HL-60/S4 (cell line): Measurements from ENCODE around the gene TBATA.

ENCODE experiments used
- in situ Hi-C: fragments of 300-500 bp; cut with MboI; formaldehyde crosslinking; loops from 2 replicates; pipeline ENCODE4 v1.14.3; 2022; ENCODE audit warnings: low sequenced_read_pairs

TBATA gene, protein sequence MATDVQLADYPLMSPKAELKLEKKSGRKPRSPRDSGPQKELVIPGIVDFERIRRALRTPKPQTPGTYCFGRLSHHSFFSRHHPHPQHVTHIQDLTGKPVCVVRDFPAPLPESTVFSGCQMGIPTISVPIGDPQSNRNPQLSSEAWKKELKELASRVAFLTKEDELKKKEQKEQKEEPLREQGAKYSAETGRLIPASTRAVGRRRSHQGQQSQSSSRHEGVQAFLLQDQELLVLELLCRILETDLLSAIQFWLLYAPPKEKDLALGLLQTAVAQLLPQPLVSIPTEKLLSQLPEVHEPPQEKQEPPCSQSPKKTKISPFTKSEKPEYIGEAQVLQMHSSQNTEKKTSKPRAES

DNA sequence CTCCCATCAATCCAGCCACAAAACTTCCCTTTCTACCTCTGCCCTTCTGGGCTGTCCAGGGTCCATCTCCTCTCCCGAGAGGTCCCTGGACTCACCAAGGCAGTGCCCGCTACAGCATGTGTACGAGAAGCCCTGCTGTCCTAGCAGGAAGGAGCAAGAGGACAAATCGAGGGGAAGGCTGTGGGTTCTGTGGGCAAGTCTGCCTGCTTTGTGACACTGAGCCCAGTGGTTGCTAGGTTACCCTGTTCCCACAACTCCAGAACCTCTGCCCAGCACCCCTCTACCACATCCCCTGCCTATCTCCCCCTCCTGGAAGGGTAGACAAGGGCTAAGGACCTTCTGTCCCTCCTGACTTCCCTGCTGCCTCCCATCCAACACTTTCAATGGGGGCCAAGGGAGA is at the start of gene TBATA:
Gene TBATA, minus strand, starts transcription at position 188 of the 400 bp plus-strand sequence. CDS start 1,998 bp downstream, outside the sequence.
- in situ Hi-C loops, result no loop called here

DNA sequence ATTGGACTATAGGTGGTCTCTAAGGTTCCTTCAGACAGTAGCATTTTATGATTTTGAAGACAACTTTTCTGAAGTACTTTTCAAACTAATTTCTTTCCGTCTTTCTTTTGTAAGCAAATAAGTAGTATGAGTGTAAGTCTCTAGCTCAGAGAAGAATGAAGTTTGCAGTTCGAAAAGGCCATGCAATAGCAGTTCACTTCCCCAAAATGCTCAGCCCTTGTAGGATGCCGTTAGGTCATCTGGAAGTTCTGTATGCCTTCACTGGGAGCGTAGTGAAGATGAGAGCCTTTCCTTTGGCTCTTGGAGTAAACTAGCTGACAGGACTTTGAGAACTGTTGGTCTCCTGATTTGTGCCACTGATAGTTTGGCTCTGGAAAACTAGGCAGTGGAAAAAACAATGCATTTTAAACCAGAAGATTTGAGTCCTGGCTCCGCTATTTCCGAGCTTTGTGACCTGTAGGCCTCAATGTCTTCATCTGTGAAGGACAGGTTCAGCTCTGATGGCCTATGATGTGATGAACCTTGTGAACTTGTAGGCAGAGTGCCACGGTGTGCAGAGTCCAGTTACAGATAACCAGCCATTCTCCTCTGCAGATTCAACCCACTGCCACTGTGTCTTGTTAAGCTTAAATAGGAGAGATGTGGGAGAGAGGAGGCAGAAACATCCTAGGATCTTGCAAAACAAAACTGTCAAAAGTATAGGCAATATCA is 49.4 kb upstream of the TBATA start:
- in situ Hi-C loops, result no loop called here

DNA sequence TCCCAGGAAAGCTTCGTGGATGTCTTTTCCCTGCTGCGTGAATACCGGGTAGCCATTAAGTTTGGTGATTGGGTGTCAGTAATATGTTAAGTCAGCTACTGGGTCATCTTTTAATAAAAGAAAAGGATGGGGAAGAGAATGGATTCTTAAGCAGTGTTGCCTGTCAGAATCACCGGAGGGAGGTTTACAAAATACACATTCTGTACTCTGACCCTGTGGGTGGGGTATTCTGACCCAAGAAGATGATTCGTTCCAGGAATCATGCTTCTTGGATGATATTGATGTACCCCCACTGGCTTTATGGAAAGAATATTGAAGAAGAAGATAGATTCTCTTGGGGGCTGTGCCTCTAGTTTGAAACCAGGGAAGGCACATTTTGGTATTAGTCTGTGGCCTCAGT is 48.8 kb upstream of the TBATA start:
- in situ Hi-C loops, result no loop called here

DNA sequence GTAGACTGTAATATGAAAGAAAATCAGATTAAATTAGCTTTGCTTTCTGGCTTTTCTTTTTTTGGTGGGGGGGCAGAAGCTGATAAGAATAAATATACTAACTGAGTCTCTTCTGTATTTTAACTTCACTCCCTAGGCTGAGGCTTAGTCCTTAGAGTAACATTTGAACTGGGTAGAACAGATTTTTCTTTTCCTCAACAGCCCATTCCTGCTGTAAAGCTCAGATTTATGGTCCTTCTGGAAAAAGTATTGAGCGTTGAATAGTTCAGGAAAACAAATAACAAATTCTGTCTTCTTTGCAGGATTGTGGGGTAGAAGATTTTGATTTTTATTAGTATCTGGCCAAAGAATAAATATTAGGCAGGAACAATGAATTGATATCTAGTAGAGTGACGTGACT is 48.4 kb upstream of the TBATA start:
- in situ Hi-C loops, result no loop called here

DNA sequence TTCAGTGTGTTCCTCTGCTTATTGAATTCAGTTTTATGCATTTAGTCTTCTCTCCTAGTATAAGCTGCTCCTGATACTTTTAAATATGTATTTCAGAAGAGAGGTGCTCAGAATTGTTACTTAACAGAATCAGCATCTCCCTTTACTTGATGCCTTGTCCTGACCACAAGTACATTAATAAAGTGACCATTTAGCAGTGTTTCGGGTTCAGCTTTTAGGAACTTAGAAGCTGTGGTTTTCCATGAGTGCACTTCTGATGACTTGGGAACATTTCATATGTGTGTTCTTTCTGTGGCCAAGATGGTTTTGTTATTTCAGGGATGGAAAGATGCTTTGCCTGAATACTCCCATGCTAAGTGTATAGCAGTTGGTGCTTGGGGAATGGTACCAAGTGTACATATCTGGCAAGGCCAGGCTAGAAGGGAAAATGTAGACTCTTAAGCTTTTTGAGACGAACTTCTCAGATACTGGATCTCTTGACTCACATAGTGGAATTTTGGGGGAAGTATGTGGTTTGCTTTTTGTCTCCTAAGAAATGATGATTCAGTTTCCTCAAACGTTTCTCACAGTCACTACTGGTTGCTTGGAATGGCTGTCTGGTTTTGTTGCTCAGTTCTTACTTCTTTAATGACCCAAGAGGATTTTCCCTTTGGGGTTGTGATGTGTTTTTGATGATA is 47.8 kb upstream of the TBATA start:
- in situ Hi-C loops, result no loop called here

DNA sequence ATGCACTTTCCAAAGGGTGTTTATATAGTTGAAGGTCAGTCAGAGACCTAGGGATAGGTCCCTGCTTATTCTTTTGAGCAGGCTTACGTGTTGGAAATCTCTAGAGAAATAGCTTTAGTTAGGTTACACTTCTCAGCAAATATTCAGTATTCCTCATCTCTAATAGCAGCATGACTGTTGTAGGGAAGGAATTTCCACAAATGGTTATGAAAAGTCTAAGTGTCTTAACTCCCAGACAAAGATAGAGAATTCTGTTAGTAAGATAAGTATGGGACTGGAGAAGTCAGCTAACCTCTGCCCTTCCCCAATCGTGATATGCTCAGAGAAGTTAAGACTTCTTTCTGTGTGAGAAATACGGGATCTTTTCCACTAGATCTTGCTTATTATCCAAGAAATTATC is 47.0 kb upstream of the TBATA start:
- in situ Hi-C loops, result no loop called here

DNA sequence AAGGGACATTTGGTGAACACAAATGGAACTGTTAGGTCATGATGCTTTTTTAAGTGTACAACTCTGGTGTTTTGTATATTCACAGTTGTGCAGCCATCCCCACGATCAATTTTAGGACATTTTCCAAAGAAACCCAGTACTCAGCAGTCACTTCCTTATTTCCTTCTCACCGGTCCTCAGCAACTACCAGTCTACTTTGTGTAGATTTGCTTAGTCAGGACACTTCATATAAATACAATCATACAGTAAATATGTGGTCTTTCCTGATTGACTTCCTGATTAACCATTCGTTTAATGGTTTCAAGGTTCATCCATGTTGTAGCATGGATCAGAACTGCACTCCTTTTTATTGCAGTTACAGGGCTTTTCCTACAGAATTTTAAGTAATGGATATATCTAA is 45.0 kb upstream of the TBATA start:
- in situ Hi-C loops, result no loop called here

DNA sequence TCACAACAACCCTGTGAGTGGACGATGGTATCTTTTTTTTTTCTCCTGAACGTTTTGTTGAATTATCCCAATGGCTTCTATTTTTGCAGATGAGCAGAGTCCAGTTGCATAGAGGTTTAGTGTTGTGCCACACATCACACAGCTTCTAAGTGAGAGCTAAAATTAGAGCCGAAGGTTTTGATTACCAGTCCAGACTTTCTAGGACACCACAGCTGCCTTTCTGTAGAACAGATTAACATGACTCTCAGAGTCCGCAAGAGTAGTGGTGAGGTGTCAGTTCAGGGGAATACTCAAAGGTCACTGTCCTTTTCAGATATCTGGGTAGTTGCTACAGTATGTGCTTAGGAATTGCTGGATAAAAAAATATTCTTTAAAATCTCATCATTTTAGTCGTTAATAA is 44.4 kb upstream of the TBATA start:
- in situ Hi-C loops, result no loop called here

DNA sequence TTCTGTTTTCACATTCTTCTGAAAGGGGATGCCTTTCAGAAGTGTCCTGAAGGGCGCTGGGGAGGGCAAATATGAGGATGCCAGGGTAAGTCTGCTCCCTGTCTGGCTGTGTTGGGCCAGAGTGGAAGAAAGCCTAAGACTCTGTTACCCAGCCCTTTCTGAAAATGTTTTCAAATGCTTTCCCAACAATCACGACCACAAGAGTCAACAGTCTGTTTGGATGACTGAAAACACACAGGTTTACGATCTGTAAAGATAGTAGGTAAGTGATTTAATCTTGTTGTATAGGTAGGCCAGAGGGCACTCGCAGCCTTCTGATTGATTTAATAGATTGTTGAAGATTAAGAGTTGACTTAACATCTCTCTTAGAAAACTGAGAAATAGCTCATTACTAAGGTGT is 43.7 kb upstream of the TBATA start:
- in situ Hi-C loops, result no loop called here

DNA sequence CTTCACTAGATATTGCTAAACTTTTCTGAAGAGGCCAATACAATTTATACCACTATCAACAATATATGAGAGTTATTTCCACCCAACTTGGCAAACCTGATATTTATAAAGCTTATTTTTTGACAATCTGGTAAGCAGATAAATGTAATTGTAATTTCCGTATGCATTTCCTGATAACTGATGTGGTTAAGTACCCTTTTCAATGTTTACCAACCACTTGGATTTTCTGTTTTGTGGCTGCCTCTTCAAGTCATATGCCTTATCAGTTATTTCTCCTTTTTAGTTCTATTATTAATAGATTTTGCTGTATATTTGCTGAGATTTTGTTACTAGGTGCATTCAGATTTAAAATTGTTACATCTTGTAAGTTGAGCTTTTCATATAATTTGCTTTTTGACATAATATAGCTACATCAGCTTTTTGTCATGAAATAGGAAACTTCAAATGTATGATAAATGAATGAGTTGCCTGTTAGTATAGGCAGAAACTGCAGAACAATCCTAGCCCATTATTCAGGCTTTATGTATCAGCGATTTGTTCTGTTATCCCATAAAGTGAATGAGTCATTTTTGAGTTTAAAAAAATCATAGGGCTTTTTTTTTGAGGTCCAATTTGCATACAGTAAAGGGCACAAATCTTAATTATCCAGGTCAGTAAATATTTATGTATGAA is 42.0 kb upstream of the TBATA start:
- in situ Hi-C loops, result no loop called here

DNA sequence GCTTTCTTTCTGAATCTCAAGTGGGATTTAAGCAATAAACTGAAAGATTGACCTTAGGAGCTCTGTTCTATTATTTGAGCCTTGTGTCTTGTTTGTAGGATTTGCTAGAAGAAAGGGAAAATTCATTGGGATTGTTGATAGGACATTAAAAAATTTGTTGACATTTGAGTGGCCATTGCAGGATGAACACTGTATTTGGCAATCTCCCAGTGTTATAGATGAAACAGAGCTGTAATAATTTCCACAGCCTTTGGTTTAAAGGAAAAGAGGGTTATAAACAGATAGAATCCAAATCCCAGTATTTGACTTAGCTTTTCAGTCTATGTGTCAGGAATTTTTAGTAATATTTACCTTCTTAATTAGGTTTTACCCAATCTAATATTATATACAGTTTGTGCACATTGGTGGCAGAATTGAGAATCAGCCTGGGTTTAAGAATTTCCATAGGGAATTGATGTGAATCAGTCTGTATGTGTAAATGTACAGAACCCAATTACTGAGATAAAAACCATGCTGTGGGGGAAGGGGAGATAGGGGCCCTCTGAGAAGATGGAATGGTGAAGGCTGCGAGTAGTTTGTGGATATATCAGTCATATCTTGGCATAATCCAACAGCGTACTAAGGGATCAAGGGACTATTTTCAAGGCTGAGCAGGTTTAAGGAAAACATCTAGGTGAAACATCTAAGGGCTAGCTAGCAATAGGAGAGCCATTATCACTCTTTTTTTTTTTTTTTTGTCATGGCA is 37.1 kb upstream of the TBATA start:
- in situ Hi-C loops, result no loop called here

DNA sequence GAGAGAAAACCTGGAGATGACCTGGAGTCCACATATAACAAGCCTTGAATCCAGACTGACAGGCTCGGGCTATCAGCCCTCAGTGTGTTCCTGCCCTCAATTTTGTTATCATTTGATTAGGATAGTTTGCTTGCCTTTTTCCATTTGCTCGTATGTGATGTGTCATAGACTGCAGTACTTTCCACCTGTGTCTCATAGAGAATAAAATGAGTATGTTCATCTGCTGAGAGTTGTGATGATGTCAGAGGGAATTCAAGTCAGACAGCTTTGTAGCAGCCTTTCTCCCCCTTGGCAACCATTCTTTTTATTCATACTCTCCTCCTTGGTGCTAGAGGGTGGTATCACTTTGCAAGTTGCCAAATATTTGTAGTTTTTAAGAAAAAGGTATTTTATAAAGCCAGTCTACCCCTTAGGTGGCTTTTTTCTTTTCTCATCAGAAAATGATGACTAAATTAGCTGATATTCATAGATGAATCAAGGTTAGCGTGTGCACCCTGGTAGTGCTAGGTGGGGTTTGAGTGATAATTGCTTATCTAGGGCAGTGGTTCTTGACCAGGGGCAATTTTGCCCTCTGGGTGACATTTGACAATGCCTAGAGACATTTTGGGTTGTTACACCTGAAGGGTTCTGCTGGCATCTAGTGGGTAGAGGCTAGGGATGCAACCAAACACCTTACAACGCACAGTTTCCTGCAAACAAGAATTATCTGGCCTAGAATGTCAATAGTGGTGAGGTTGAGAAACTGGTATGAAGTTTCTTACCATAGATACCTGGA is 36.0 kb upstream of the TBATA start:
- in situ Hi-C loops, result no loop called here

DNA sequence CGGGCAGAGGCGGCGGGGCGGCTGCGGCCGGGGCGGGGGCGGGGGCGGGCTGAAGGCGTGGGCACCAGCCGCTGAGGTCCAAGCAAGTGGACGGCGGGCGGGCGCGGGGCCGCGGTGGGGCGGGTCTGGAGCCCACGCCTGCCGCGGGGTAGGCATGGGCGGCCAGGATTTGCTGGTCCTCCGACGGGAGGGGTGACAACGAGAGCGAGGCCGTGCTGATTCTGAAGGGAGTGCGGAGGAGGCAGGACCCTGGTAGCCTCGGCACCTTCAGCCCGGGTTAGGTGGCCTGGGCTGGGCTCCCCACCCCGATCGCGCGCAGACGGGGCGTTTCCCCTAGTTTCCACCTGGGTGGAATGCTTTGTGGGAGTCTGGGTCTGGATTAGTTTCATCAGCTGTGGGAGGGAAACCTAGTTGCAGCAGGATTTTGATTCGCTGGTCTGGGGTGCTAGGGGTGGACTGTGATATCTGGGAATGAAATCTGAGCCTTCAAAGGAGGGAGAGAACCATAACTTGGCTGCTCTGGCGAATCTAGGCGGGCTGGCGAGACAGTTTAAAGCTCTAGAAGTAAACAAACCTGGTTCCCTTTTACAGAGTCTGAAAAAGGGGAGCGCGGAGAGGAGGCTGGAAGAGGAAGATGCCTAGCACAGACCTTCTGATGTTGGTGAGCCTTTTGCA is 31.2 kb upstream of the TBATA start:
- in situ Hi-C loops, result no loop called here

DNA sequence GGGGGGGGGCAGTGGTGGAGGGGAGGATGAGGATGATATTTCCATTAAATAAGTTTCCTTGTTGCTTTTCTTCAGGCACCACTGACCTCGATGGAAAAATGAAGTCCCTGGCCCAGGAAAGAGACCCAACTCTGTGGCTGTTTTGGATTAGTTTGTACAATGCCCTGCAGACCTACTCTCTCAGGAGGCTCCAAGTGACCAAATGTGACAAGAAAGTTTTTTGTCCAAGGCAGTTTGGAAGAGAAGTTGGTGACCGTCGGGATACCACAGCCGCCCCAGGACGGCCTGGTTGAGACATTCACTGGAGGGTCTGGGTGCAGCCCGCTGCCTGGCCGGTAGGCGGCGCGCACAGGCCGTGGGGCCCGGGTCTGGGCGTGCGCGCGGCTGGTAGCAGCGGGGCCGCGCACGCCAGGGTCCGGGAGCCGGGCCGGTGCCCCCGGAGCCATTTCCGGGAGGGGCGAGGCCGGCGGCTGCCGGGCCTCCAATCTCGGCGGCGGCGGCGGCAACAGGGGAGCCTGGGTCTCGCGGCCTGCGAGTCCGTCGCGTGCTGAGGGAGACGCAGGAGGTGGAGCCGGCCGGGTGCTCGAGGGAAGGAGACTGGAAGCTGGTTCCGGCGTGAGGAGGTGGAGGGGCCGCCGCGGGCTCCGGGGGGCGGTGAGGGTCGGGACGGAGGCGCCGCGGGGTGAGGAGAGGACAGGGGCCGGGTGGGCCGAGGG is 30.5 kb upstream of the TBATA start, which contains the start of gene SGPL1:
Gene SGPL1, plus strand, starts transcription at position 445 of the 716 bp plus-strand sequence. CDS start 906 bp downstream, outside the sequence.
- in situ Hi-C loops, result no loop called here

DNA sequence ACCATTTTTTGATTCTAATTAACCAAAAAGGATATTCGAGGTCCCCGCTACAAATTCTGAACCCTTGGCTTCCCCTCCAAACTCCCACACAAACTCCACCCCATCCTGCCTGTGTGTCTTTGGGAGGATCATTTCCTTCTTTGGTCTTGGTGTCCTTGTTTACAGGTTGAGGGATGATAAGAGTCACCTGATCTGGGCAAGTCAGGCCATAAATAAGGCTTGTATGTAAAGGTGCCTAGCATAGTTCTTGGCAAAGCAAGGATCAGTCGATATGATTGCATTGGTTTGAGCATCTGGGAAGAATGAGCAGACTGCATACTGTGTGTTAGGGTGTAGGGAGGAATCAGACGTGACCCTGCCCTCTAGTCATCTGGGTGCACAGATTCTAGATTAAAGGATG is 28.9 kb upstream of the TBATA start:
- in situ Hi-C loops, result no loop called here

DNA sequence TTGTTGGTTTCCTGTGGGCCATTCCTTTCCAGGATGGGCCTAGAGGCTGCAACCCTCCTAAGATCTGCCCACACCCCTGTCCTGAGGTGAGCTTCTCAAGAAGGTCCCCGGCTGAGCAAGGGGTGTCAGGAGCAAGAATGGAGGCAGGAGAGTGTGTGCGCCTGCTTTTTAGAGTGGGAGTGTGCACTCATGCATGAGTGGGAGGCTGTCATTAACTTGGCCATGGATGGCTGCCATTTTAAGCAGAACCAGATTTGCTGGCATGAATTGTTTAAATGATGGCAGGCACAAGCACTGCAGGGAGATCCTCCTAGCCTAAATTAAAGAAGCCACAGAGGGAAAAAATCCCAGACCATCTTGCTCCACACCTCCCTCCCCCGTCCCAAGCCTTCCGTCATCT is 27.6 kb upstream of the TBATA start:
- in situ Hi-C loops, result no loop called here

DNA sequence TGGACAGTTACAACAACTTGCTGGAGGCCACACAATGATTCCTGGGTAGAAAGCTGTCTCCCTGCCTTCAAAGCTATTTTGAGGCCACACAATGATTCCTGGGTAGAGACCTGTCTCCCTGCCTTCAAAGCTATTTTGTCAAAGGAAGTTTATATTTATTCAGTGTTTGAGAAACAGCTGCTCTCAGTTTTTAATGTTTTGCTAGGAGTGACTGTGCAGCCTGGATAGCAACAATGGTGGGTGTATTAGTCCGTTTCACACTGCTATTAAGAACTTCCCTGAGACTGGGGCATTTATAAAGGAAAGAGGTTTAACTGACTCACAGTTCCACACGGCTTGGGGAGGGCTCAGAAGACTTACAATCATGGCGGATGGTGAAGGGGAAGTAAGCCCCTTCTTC is 26.7 kb upstream of the TBATA start:
- in situ Hi-C loops, result no loop called here

DNA sequence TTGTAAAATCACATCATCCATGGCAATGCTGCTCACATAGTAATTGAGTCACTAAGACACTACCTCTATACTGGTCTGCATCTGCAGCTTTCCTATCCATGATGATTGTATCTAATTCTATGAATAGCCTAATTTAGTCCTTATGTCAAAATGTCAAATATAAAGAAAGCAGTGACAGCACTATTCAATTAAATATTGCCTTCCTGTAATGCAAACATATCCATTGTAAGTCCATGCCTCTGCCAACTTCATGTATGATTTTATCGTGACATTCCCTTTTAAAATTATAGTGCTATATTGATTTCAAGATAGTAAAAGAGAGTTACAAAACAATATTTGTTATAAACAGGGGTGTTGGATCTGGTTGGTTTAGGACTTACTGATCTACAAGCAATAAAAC is 25.8 kb upstream of the TBATA start:
- in situ Hi-C loops, result no loop called here

DNA sequence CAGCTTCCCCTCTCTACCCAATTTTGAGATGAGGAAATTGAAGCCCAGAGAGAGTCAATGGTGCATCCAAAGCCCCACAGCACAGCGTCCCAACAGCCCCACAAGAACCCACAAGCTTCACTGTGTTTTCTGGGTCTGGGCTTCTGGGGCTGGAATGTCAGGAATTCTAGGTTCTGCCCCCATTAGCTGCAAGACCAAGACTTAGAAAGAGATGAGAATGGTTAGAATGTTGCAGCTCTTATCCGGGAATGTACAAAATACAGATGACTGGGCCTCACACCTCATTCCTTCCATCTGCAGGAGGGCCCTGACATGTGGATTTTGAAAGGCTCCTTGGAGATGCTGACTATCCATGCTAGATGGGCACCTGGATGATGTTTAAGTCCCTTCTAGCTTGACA is 24.5 kb upstream of the TBATA start:
- in situ Hi-C loops, result no loop called here
